ENCODE measurements around the gene TBC1D10B. TPM values are rescaled to one million over a fixed set of nuclear protein-coding genes. Genes with fewer than 3 reads are reported as not detected.
A peak's percentile ranks its signal among the peaks of the same experiment; 100 is the strongest.
"Not testable (repeated sequence)": the region's sequence is repeated elsewhere in the genome, so short reads cannot be mapped to it uniquely, and the experiment has no call there.

Gene TBC1D10B
- total and polyA plus RNA-seq, 2 donors, result 12.1 to 25.0 TPM

- not testable (repeated sequence) for H3K36me3 ChIP-seq (ENCODE audit: control insufficient read depth in 2 of 2, insufficient read depth in 2 of 2, low read length in 1 of 2); H3K9me3 ChIP-seq (ENCODE audit: control insufficient read depth in 2 of 2, insufficient read depth in 1 of 2, low read length in 1 of 2); H3K27me3 ChIP-seq (ENCODE audit: control insufficient read depth in 2 of 2, insufficient read depth in 1 of 2, low read length in 1 of 2)
- peak overlapping the region; percentile 60 to 70 for H3K4me3 ChIP-seq (ENCODE audit: low read length in 2 of 2)
- peak in 8 of 9 donors; percentile 36 to 84 (median 60) for DNase-seq (ENCODE audit: low read depth in 6 of 9, low spot score in 9 of 9)
- under 1% methylated on average over 70 of the region's 70 CpGs for WGBS
- H3K27ac ChIP-seq (ENCODE audit: low read depth in 1 of 2, low read length in 1 of 2), result peak overlapping the region; percentile 91 to 97
- H3K4me1 ChIP-seq (ENCODE audit: control insufficient read depth in 2 of 2, insufficient read depth in 2 of 2, low read length in 2 of 2), result peaks cover 6 to 11% of the 10 kb centered on the region in 2 donors
Measured at GRCh38 chr16:30335028-30335597, 35.2 kb downstream of the TBC1D10B start.

DNA sequence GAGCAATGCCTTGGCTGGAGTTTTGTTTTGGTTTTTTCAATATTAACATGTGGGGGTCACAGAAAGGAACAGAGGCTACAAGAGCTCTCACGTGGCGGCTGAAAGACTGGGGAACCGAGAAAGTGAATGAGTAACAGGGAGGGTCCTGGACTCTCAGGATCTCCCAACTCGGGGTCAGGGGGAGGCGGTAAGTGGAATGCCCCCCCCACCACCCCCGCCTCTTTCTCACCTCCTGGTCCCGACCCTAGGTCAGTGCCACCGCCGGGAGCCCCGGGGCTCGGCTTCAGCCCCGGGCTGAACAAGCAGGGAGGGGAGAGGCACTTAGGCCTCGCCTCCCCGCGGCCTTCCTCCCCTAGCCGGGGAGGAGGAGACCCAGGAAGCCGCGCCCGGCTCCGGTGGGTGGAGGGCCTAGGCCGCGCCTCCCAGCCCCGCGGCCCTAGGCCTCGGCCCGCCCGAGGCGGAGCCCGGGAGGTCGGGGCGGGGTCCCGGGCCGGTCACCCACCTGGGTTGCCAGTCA, 35.8 kb downstream of the TBC1D10B start:
- H3K27me3 ChIP-seq (ENCODE audit: control insufficient read depth in 2 of 2, insufficient read depth in 1 of 2, low read length in 1 of 2); H3K36me3 ChIP-seq (ENCODE audit: control insufficient read depth in 2 of 2, insufficient read depth in 2 of 2, low read length in 1 of 2); H3K4me1 ChIP-seq (ENCODE audit: control insufficient read depth in 2 of 2, insufficient read depth in 2 of 2, low read length in 2 of 2); H3K9me3 ChIP-seq (ENCODE audit: control insufficient read depth in 2 of 2, insufficient read depth in 1 of 2, low read length in 1 of 2): not testable (repeated sequence)
- DNase-seq (ENCODE audit: low read depth in 6 of 9, low spot score in 9 of 9), result peak in 7 of 9 donors; percentile 38 to 90 (median 70)
- Histone ChIP-seq H3K27ac (ENCODE audit: low read depth in 1 of 2, low read length in 1 of 2) (peak overlapping the region; percentile 32 to 65), H3K4me3 (ENCODE audit: low read length in 2 of 2) (peak overlapping the region; percentile 60 to 70)
- WGBS, result 0% methylated on average over 20 of the region's 33 CpGs

- not testable (repeated sequence) for H3K4me3 ChIP-seq (ENCODE audit: low read length in 2 of 2); H3K9me3 ChIP-seq (ENCODE audit: control insufficient read depth in 2 of 2, insufficient read depth in 1 of 2, low read length in 1 of 2); H3K27me3 ChIP-seq (ENCODE audit: control insufficient read depth in 2 of 2, insufficient read depth in 1 of 2, low read length in 1 of 2); DNase-seq (ENCODE audit: low read depth in 6 of 9, low spot score in 9 of 9); H3K36me3 ChIP-seq (ENCODE audit: control insufficient read depth in 2 of 2, insufficient read depth in 2 of 2, low read length in 1 of 2); H3K4me1 ChIP-seq (ENCODE audit: control insufficient read depth in 2 of 2, insufficient read depth in 2 of 2, low read length in 2 of 2); H3K27ac ChIP-seq (ENCODE audit: low read depth in 1 of 2, low read length in 1 of 2)
- WGBS, result 97% methylated on average over 6 of the region's 6 CpGs
Measured at GRCh38 chr16:30324220-30324619, 46.1 kb downstream of the TBC1D10B start.

DNA sequence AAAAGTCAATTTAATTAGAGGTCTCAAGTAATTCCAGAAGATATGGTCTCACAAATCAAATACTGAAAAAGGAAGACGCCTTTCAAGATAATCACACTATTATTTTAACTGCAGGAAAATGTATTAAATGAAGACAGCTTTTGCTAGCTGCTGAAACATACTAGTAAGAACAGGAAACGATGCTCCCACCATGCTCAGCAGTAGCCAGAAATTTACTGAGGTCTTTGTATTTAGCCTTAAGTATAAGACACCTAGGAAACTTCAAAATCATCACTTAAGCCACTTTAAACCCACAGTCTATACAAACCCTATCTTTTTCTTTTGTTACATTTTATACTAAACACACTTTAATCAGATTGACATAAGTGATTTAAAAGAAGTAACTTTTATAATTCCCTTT, 51.6 kb downstream of the TBC1D10B start:
- not testable (repeated sequence) for DNase-seq (ENCODE audit: low read depth in 6 of 9, low spot score in 9 of 9); H3K36me3 ChIP-seq (ENCODE audit: control insufficient read depth in 2 of 2, insufficient read depth in 2 of 2, low read length in 1 of 2); H3K27ac ChIP-seq (ENCODE audit: low read depth in 1 of 2, low read length in 1 of 2); H3K4me3 ChIP-seq (ENCODE audit: low read length in 2 of 2); H3K27me3 ChIP-seq (ENCODE audit: control insufficient read depth in 2 of 2, insufficient read depth in 1 of 2, low read length in 1 of 2); H3K4me1 ChIP-seq (ENCODE audit: control insufficient read depth in 2 of 2, insufficient read depth in 2 of 2, low read length in 2 of 2); H3K9me3 ChIP-seq (ENCODE audit: control insufficient read depth in 2 of 2, insufficient read depth in 1 of 2, low read length in 1 of 2)
- 75% methylated on average over 2 of the region's 2 CpGs for WGBS

GRCh38 chr16:30310937-30311336, 59.4 kb downstream of the TBC1D10B start:
- WGBS, result 96% methylated on average over 3 of the region's 4 CpGs
- DNase-seq (ENCODE audit: low read depth in 6 of 9, low spot score in 9 of 9); H3K4me1 ChIP-seq (ENCODE audit: control insufficient read depth in 2 of 2, insufficient read depth in 2 of 2, low read length in 2 of 2); H3K36me3 ChIP-seq (ENCODE audit: control insufficient read depth in 2 of 2, insufficient read depth in 2 of 2, low read length in 1 of 2); H3K27me3 ChIP-seq (ENCODE audit: control insufficient read depth in 2 of 2, insufficient read depth in 1 of 2, low read length in 1 of 2); H3K27ac ChIP-seq (ENCODE audit: low read depth in 1 of 2, low read length in 1 of 2); H3K4me3 ChIP-seq (ENCODE audit: low read length in 2 of 2); H3K9me3 ChIP-seq (ENCODE audit: control insufficient read depth in 2 of 2, insufficient read depth in 1 of 2, low read length in 1 of 2): not testable (repeated sequence)

DNA sequence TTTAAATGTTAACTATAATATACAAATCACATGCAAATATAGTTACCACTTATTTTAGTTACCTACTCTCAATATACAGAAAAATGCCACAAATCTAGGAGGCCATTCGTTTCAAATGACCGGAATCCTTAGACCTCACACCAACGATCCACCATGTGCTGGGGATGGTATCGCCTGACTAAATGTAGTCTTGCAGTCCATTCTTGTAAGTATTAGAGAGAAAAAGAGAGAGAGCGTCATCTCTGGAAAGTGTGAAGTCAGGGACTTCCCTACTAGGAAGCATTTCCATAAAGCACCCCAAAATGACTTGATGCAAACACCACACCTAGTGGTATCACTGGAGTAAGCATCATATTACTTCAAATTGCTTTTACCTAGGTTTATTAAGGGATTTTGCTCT, 61.0 kb downstream of the TBC1D10B start:
- DNase-seq (ENCODE audit: low read depth in 6 of 9, low spot score in 9 of 9); H3K27me3 ChIP-seq (ENCODE audit: control insufficient read depth in 2 of 2, insufficient read depth in 1 of 2, low read length in 1 of 2); H3K36me3 ChIP-seq (ENCODE audit: control insufficient read depth in 2 of 2, insufficient read depth in 2 of 2, low read length in 1 of 2); H3K4me1 ChIP-seq (ENCODE audit: control insufficient read depth in 2 of 2, insufficient read depth in 2 of 2, low read length in 2 of 2); H3K9me3 ChIP-seq (ENCODE audit: control insufficient read depth in 2 of 2, insufficient read depth in 1 of 2, low read length in 1 of 2); H3K27ac ChIP-seq (ENCODE audit: low read depth in 1 of 2, low read length in 1 of 2); H3K4me3 ChIP-seq (ENCODE audit: low read length in 2 of 2): not testable (repeated sequence)
- WGBS, result 95% methylated on average over 5 of the region's 5 CpGs

Other genes starting within 250 kb of the TBC1D10B start
- 14.9 TPM for gene MAPK3, start 247.3 kb downstream of the TBC1D10B start, total RNA-seq
- gene MAPK3, start 247.3 kb downstream of the TBC1D10B start, polyA plus RNA-seq, result 43.9 TPM
- gene CORO1A, start 186.9 kb downstream of the TBC1D10B start, total RNA-seq, result 312 TPM
- 554 TPM for gene CORO1A, start 186.9 kb downstream of the TBC1D10B start, polyA plus RNA-seq
- 161 TPM for gene BOLA2B, start 176.8 kb downstream of the TBC1D10B start, total RNA-seq
- gene BOLA2B, start 176.8 kb downstream of the TBC1D10B start, polyA plus RNA-seq, result 131 TPM
- 32.6 TPM for gene SLX1A, start 176.6 kb downstream of the TBC1D10B start, total RNA-seq
- gene SLX1A, start 176.6 kb downstream of the TBC1D10B start, polyA plus RNA-seq, result 48.8 TPM
- 10.6 TPM for gene SULT1A3, start 171.2 kb downstream of the TBC1D10B start, total RNA-seq
- gene SULT1A3, start 171.2 kb downstream of the TBC1D10B start, polyA plus RNA-seq, result 122 TPM
- gene NPIPB13, start 122.0 kb downstream of the TBC1D10B start, total RNA-seq, result 0.66 TPM
- gene NPIPB13, start 122.0 kb downstream of the TBC1D10B start, polyA plus RNA-seq, result 10.1 TPM
- 49.5 TPM for gene CD2BP2, start 15.2 kb downstream of the TBC1D10B start, total RNA-seq
- gene CD2BP2, start 15.2 kb downstream of the TBC1D10B start, polyA plus RNA-seq, result 48.0 TPM
- gene MYL11, start 4.3 kb upstream of the TBC1D10B start, total RNA-seq, result 11.7 TPM
- gene MYL11, start 4.3 kb upstream of the TBC1D10B start, polyA plus RNA-seq, result 12.5 TPM
- 173 TPM for gene SEPTIN1, start 12.1 kb upstream of the TBC1D10B start, total RNA-seq
- 337 TPM for gene SEPTIN1, start 12.1 kb upstream of the TBC1D10B start, polyA plus RNA-seq
- 12.9 TPM for gene ZNF48, start 24.9 kb upstream of the TBC1D10B start, total RNA-seq
- 5.9 TPM for gene ZNF48, start 24.9 kb upstream of the TBC1D10B start, polyA plus RNA-seq
- 4.1 TPM for gene ZNF771, start 37.1 kb upstream of the TBC1D10B start, total RNA-seq
- gene ZNF771, start 37.1 kb upstream of the TBC1D10B start, polyA plus RNA-seq, result 3.7 TPM
- gene DCTPP1, start 59.5 kb upstream of the TBC1D10B start, total RNA-seq, result 27.4 TPM
- gene DCTPP1, start 59.5 kb upstream of the TBC1D10B start, polyA plus RNA-seq, result 20.6 TPM
- gene SEPHS2, start 75.4 kb upstream of the TBC1D10B start, total RNA-seq, result 15.2 TPM
- 63.9 TPM for gene SEPHS2, start 75.4 kb upstream of the TBC1D10B start, polyA plus RNA-seq
- gene ITGAL, start 102.2 kb upstream of the TBC1D10B start, total RNA-seq, result 48.6 TPM
- gene ITGAL, start 102.2 kb upstream of the TBC1D10B start, polyA plus RNA-seq, result 51.3 TPM
- 10.5 TPM for gene ZNF768, start 156.1 kb upstream of the TBC1D10B start, total RNA-seq
- gene ZNF768, start 156.1 kb upstream of the TBC1D10B start, polyA plus RNA-seq, result 20.4 TPM
- 7.3 TPM for gene ZNF747, start 164.4 kb upstream of the TBC1D10B start, total RNA-seq
- gene ZNF747, start 164.4 kb upstream of the TBC1D10B start, polyA plus RNA-seq, result 9.8 TPM
- gene ZNF764, start 187.9 kb upstream of the TBC1D10B start, total RNA-seq, result 5.7 TPM
- 8.3 TPM for gene ZNF764, start 187.9 kb upstream of the TBC1D10B start, polyA plus RNA-seq
- gene ZNF688, start 201.2 kb upstream of the TBC1D10B start, total RNA-seq, result 17.5 TPM
- gene ZNF688, start 201.2 kb upstream of the TBC1D10B start, polyA plus RNA-seq, result 38.1 TPM
- 5.0 TPM for gene ZNF785, start 215.2 kb upstream of the TBC1D10B start, total RNA-seq
- gene ZNF785, start 215.2 kb upstream of the TBC1D10B start, polyA plus RNA-seq, result 7.8 TPM
- gene ZNF689, start 239.9 kb upstream of the TBC1D10B start, total RNA-seq, result 7.3 TPM
- 4.3 TPM for gene ZNF689, start 239.9 kb upstream of the TBC1D10B start, polyA plus RNA-seq